ENCODE results near the gene LCLAT1.

Gene LCLAT1

DNA sequence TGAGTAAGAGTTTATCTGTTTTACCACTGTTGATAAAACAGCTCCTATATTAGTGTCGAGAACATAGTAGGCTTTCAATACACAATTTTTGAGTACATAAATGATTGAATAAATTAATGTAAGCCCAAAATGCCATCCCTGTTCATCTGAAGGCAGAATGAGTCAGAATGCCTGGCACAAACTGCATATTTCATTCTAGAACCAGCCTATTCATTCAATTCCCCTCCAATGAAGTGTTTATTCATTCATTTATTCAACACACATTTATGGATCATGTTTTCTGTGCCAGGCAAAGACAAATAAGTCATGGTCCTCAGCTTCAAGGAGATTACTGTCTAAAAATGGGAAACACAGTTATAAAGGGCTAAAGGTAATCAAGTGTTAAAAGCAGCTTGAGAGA is 22.8 kb upstream of the LCLAT1 start:
- no peak for DNase-seq

DNA sequence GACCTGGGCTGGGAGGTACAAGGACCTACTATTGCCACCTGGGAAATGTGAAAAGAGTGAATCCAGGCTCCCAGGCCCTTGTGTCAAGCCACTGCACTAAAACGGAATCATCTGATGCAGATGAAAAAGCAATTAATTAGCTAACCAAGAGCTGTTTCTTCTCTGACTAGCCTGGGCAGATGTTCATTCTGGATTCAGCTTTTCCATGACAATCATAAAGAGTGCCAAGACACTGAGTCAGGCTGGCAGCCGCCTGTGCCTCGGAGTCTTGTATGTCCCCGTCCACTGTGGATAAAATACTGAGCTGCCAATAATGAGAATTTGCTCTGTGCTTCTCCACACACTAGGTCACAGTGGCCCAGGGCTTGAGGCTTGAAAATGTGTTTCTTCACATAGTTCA is 21.7 kb upstream of the LCLAT1 start:
- no peak for DNase-seq

DNA sequence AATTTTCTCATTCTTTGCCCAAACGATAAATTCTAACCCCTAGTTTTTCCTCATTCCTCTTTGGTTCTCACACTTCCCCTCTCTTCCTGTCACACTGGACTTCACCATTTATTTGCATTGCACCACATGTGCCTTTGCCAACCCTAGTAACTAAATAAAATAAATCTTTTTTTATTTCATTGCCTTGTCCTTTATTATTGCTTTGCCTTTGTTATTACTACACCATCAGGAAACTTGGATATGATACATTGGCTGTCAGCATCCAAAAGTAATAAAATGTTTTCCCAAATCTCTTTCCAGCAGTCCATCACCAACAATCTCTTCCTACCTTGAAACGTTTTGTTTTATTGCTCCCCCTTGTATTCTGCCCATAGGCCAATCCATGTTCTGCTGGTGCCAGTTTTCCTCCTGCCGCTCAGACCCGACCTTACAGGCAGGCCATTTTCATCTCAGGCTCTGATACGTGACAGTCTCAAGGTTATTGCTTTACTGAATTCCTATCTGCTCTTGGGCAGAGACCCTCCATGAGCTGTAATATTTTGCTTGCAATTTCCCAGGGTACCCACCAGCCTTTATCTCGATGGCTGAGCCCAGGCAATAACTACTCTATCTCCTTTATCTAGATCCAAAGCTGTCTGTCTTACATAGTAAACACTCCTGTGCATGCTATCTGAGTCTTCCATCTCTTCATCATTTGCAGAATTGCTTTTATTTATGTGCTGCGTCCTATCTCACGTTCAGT is 19.3 kb upstream of the LCLAT1 start:
- DNase-seq, result no peak

DNA sequence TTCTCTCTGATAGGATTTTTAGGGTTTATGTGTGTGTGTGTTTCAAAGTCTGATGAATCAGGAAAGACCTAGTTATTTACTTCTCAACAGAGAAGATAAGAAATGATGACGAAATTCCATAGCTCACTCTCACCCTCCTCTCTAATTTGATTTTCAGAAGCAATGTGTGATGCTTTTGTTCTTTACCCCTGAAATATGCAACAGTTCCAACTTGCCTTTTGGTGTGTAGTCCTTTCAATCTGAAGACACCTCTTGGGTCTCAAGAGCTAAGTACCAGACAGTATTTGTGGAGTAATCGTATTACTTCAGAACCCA is 18.7 kb upstream of the LCLAT1 start:
- DNase-seq, result no peak

DNA sequence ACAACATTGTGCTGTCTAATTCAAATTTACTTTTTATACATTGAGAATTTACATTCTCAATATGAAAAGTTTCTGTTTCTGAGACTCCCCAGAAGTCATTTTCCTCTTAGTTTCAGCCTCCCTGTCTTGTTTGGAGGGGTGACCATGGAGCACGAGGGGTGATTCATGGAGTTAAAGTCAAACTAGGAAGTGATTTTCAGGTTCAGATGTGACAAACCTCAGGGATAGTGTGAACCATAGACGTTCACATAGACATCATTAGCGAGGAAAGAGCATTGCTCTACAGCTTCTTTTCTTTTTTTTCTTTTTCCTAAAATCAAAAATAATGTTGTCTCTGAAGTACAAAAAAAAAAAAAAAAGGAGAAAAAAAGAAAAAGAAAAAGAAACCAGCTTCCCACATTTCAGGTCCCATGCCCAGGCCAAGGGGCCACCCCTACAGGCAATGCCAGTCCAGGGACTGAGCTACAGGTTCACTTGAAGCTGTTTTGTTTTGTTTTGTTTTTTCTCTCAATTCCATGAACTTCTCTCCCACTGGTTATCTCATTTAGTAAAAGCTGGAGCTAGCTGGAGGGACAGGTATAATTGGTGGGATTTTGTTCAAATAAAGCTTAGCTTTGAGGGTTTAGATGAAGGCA is 18.1 kb upstream of the LCLAT1 start:
- no peak for DNase-seq

DNA sequence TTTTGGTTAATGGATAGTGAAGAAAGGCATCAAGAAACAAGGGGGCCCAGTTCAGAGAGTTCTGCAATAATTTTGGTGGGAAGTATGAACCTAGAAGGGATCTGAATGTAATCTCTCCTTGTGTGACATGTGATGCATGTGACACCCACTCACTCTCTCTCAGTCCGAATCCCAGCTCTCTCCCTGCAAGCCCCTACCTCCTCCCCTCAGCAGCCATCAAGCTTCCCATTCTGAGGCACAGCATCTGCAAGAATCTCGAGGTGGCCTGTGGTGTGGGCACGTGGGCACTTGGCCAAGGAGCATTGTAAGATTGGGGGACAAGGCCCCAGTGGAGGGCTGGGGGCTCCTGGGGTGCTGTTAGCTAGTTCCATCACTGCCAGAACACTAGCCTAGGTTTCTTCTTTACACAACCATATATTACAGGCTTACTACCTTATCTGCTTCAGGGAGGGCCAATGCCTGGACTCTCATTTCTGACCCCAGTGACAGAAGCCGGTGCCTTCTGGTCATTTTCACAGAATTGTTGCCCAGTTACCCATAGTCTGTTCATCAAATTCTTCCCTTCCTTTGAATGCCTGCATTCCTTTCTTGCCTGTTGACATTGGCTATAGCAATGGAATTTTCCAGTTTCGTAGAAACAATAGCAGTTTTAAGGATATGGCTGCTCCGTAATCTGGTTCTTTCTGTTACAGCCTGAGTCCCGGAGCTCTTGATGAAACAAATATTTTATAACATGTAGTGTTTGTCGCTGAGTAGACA is 13.3 kb upstream of the LCLAT1 start:
- no peak for DNase-seq

DNA sequence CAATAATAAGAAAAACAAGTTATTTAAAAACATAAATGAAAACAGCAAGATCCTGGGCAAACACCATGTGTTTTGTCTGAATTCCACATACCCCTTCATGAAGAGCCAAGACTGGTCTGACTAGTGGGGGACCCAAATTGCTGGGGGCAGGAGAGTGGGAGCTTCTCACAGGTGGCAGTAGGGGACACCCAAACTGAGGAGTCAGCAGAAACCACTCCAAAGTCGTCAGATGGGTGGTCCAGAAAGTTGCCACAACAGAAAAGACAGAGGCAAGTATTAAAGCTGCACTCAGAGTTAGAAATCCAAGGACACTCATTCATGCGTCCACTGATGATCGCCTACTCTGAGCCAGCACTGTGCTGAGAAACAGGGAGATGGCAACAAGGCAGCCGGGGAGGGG is 12.3 kb upstream of the LCLAT1 start:
- DNase-seq, result no peak

DNA sequence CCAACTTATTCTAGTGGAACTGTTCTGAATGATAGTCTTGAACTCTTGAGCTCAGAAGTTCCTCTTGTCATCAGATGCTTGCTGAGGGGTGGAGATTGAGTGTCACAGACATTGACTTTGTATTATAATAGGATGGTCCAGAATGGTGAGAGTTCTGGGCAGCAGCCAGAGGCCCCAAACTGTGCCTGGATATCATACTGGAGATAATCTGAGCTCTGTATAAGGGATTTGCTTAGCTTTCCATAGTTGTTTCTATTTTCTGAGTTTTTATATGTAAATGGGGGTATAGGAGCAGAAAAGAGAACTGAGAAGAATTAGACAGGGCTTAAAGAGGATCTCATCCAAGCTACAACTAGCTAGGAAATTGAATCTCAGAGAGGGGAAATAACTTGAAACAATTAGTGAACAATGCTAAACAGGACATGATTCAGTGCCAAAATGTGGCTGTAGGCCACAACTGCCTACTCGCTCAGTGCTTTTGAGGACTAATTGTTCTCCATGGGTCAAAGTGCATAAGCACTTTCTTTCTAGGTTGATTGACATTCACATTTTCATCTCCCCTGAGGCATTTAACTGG is 10.1 kb upstream of the LCLAT1 start:
- no peak for DNase-seq

DNA sequence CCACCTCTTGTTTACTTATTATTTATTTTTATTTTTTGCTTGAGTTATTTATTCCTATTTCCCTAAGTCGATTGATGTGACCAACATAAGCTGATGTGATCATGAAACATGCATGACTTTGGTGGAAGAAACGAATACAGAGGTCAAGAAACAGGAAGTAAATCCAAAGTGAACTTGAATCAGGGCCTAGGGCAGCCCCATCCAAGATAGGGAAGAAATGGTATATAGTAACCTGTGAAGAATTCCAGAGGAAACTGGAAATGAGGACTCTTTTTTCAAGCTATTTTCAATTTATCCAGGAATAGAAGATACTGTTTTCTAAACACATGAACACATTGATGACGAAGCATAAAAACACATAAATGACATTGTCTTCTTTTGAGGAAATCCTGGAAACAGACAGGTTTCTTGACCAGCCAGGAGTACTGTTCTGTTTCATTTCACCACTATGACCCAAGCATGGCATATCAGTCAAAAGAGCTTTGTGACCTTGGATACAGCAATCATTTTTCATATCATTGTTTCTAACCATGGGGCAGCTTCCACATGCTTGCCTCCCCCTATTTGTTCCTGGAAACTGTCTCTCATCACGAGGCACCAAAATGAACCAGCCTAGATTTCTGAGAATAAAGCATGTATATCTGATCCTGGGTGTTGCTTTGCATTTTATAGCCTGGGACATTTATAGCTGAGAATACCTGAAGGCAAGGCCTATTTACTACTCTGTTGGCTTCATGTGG is 9.1 kb upstream of the LCLAT1 start:
- DNase-seq, result no peak

DNA sequence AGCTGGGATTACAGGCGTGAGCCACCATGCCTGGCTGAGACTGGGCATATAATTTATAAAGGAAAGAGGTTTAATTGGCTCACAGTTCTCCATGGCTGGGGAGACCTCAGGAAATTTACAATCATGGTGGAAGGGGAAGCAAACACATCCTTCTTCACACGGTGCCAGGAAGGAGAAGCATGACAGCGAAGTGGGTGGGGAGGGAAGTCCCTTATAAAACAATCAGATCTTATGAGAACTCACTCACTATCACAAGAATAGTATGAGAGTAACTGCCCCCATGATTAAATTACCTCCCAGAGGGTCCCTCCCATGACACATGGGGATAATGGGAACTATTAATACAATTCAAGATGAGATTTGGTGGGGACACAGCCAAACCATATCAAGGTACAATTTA is 7.8 kb upstream of the LCLAT1 start:
- no peak for DNase-seq

DNA sequence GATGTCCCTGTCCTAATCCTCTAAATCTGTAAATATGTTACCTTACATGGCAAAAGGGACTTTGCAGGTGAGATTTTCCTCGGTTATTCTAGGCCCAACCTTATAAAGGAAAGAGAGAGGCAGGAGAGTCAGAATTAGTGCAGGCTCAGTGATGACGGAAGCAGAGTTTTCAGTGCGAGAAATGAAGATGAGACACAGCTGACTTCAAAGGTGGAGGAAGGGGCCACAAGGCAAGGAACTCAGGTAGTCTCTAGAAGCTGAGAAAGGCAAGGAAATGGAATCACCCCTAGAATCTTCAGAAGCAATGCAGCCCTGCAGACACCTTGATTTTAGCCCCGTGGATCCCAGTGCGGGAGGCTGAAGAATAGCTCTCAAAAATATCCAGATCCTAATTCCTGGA is 7.2 kb upstream of the LCLAT1 start:
- no peak for DNase-seq

DNA sequence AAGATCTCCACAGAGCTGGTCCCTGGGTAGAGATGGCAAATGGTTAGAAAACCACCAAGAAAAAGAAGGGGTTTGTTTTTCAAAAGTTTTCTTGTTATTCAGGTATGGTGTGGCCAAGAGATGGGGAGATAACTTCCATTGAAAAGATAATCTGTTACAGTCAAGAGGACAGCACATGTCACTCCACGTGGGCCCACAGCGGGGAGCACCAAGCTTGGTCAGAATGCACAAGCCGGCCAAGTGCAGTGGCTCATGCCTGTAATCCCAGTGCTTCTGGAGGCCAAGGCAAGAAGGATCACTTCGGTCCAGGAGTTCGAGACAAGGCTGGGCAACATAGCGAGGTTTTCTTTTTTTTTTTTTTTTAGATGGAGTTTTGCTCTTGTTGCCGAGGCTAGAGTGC is 6.0 kb upstream of the LCLAT1 start:
- DNase-seq, result no peak

DNA sequence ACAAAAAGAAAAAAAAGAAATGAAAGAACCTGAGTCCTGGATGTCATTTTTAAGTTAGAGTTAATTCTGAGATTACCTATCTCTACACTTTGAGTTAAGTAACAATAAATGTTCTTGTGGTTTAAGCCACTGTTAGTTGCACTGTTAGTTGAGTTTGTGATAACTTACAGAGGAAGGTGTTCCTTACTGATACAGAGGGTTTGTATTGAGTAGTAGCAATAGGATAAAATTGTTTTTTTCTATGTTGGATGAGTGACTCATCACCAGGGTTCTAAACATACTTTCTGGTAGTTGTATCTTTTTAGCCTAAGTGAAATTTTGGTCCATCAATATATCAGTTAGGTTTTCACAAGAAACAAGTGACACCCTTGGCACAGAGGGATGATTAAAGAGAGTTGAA is 4.0 kb upstream of the LCLAT1 start:
- no peak for DNase-seq

DNA sequence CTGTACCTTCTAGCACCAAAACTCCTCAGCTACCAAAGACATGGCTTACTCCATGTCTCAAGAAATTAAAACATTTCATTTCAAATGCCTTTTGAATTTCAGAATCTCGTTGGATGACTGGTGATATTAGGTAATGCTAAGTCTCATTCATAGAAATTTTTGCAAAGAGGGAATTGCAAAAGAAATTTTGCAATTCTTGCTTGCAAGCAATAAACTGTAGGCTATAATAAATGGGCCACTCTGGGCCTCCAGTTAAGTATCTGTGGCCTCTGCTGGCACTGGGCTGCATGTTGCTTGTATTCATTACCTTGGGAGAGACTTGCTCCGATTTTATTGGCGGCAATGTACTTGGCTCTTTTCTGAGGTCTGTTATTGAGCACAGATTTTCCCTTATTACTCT is 2.8 kb upstream of the LCLAT1 start:
- DNase-seq, result no peak

DNA sequence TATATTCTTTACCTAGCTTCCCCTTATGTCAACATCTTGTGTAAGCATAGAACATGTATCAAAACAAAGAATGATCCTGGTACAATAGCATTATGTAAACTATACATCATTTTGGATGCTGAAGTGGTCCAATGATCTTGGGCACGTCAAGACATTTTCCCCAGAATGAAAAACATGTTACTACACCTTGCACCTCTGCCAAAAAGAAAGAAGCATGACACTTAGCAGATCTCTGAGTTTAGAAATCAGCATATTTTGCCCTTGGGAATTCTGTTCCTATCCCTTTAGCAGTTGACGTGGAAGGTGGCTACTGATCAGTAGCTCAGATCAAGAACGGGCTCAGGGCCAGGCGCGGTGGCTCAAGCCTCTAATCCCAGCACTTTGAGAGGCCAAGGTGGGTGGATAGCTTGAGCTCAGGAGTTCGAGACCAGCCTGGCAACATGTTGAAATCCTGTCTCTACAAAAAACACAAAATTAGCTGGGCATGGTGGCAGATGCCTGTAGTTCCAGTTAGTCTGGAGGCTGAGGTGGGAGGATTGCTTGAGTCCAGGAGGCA is 1.7 kb upstream of the LCLAT1 start:
- DNase-seq, result no peak

DNA sequence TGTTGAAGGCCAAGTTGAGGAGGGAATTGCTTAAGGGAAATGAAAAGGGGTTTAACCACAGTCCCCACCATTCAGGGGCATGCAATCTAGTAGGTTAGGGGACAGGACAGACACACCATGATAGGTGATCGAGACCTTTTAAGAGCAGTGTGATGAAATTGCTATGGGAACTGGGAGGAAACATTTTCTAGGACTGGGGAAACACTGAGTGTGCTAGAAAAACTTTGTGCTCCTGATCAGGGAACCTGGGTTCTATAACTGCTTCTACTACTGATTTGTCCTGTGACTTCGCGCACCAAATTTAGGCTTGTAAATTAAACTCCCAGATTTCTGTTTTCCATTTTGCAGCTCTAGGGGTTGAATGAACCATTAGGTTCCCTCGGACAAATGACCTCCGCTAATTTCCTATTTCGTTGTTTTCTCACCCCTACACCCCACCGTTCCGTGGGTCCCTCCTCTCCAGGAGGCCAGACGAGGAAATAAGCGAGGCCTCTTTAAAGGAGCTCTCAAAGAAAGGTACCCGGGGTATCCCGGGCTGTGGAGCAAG is 371 bp upstream of the LCLAT1 start:
- no peak for DNase-seq

DNA sequence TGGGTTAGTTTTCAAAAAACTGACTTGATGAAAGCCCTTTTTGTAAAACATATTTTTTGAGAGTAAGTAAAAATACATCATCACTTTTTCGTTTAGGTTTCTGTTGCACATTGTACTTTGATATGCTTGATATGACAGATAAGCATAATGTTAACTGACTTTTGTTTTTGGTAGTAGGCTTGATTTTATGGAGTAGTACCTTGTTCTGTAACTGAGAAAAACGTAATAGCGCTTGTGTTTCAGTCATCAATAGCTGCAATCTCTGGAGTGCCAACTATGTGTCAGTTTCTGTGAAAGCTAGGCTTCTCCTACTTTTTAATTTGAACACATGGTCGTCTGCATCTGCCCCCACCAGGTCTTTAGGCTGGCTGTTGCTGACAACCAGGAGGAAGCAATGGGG is 1.3 kb downstream of the LCLAT1 start:
- DNase-seq, result no peak

DNA sequence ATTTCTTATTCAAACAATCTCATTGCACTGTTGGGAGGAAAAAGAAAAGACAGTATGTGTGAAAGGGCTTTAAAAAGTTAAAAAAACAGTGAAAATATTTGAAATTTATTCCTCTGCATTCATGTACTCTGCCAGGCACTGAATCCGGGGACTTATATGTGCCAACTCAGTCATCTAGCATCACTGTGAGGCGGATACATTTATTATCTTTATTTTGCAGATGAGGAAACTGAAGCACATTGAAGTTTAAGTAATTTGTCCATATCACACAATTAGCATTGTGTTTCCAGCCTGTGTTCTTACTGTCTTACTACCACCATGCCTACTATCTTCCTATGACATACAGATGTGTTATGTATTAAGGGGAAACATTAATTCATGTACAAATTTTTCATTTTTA is 1.8 kb downstream of the LCLAT1 start:
- DNase-seq, result no peak

DNA sequence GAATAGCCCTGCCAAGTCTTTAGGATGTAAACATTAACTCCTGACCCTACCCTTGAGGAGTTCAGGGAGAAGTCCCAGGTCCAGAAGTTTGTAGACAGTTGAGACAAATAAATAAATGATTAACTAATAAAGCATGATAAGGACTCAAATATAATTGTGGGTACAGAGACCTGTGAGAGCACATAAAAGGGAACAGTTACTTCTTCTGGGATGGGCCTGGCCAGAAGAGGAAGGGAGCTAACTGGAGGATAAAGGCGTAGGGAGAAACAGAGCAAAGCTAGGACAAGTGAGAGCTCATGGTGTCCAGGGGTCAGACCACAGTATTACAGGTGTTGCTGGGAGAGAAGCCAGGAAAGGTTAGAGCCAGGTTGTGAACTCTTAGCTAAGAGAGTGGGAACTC is 3.0 kb downstream of the LCLAT1 start:
- no peak for DNase-seq

DNA sequence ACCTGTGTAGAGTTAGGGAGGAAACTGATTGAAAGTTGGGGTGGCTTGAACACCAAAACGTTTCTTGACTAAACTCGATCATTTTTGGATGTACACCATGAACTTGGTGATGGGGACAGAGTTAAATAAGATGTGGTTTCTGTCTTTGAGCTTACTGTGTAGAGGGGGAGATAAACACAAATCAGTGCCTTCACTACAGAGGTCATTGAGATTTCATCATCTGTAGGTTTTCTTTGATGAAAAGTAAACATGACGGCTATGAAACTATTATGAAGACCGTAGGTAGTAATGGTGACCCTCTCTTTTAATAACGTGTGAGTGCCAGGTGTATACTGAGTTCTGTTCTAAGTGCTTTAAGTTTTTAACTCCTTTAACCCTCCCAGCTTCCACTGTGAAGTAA is 6.5 kb downstream of the LCLAT1 start:
- no peak for DNase-seq

DNA sequence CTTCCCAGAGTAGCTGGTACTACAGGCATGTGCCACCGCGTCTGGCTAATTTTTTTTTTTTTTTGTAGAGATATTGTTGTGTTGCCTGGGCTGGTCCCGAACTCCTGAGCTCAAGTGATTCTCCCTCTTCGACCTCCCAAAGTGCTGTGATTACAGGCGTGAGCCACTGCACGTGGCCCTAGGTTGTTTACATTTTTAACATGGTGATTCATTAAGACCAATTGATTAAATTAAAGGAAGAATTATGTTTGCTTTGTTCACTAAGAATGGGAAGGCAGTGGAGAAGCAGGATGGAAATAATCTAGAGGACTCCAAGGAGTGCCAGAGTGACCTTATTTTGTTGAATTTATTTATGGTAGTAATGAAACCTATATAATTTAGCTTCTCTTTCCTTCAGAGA is 7.5 kb downstream of the LCLAT1 start:
- no peak for DNase-seq

DNA sequence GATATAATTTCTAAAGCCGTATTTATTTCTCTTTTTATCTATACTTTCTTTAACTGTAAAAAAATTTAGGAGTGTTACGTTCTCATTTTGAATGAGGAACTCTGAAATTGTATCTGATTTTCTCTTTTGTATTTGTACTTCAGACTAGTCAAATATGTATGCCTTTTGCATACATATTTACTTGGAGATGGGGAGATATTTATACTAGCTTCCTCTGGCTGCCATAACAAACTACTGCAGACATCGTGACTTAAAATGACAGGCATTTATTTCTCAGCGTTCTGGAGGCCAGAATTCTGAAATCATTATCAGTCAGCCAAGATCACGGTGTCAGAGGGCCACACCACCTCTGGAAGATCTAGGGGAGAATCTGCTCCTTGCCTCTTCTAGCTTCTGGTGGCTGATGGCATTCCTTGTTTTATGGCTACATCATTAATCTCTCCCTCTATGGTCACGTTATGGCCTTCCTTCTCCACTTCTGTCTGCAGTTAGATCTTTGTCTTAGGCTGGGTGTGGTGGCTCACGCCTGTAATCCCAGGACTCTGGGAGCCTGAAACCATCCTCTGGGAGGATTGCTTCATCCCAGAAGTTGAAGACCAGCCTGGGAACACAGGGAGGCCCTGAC is 8.2 kb downstream of the LCLAT1 start:
- DNase-seq, result no peak
